Measurements from ENCODE around the gene TOR1A. TPM values are rescaled to one million over a fixed set of nuclear protein-coding genes. Genes with fewer than 3 reads are reported as not detected.

TOR1A gene
- total RNA-seq (2022; extraction: Qiagen RNA extraction; ENCODE audit: low read depth) = 58.4 to 64.6 TPM (median 64.3 TPM) in 5 replicates

GRCh38 chr9:129823935-129824601 is at the start of gene TOR1A:
Gene TOR1A (minus strand): TSS chr9:129824136. CDS start chr9:129824085, 51 bp downstream.

DNA sequence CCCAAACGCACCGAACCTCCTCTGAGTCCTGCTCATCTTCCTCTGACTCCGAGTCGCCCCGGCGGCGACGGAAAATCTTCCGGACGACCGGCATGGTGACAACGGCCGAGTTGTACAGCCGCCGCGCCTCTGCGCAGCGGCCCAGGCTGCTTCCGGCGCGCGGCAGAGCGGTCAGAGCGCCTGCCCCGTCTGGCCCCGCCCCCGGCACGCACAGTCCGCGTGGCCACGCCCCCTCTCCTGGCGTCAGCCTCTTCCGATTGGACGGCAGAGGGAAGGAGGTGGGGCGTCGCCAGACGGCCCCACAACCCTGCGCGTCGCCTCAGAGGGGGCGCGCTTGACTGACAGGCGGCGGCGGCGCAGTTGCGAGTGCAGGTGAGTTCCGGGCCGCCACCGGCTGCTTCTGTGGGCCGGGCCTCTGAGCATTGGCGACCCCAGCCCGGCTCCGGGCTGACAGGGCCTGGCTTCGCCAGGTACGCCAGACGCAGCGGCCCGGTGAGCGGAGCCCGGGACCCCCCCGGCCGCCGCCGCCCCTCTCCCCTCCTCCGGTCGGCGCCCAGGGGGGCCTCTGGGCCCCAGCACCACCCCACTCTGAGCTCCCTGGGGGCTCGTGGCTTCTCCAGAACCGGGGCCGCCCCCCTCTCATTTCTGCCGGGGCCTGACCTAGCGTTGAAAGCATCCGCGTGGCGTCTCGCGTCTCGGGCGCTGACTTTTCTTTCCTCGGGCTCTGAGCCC is 11.4 kb upstream of the TOR1A start, which contains the start of the genes C9orf78 and USP20:
TSS of gene C9orf78 (minus strand) at position 148 of the 732 bp plus-strand sequence. CDS start at position 94, 54 bp downstream.
TSS of gene USP20 (plus strand) at position 331 of the 732 bp plus-strand sequence. CDS start 17,098 bp downstream, outside the sequence.

DNA sequence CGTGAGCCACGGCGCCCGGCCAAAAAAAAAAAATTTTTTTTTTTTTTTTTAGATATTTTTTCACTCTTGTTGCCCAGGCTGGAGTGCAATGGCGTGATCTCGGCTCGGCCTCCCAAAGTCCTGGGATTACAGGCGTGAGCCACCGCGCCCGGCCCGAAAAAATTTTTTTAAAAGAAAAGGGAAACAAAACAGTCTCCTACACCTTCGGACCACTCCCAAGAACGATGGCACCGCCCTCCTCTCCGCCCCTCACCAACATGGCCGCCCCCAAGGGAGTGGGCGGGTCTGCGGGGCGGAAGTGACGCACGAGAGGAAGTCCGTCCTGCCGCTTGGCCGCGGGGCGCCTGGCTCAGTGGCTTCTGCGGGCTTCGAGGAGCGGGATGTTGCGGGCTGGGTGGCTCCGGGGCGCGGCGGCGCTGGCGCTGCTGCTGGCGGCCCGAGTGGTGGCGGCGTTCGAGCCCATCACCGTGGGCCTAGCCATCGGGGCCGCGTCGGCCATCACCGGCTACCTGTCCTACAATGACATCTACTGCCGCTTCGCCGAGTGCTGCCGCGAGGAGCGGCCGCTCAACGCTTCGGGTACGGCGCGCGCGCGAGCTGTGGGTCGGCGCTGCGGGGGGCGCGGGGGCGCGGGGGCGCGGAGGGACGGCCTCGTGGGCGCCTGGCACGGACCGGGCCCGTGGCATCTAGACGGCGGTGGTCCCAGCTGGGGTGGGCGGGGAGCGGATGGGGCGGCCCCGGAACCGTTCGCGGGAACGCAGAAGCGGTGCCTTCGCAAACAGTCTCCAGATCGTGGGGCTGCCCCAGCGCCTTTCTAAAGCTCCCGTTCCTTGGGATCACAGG is 20.9 kb downstream of the TOR1A start, which contains the start of gene TOR1B:
TSS of gene TOR1B (plus strand) at position 352 of the 843 bp plus-strand sequence. CDS start at position 381, 29 bp downstream.

Other genes with a start within 250 kb of the TOR1A start
- gene C9orf50, start 203.0 kb downstream of the TOR1A start, total RNA-seq (2022; extraction: Qiagen RNA extraction; ENCODE audit: low read depth) = not detected in 5 replicates
- 89.4 to 107 TPM (median 97.7 TPM) in 5 replicates for gene NTMT1, start 198.0 kb downstream of the TOR1A start, total RNA-seq (2022; extraction: Qiagen RNA extraction; ENCODE audit: low read depth)
- 20.1 to 24.8 TPM (median 24.1 TPM) in 5 replicates for gene ASB6, start 182.0 kb downstream of the TOR1A start, total RNA-seq (2022; extraction: Qiagen RNA extraction; ENCODE audit: low read depth)
- gene PRRX2, start 158.5 kb downstream of the TOR1A start, total RNA-seq (2022; extraction: Qiagen RNA extraction; ENCODE audit: low read depth) = 2.8 to 7.2 TPM (median 6.5 TPM) in 5 replicates
- gene PTGES, start 71.1 kb downstream of the TOR1A start, total RNA-seq (2022; extraction: Qiagen RNA extraction; ENCODE audit: low read depth) = 91.2 to 108 TPM (median 93.1 TPM) in 5 replicates
- gene TOR1B, start 21.0 kb downstream of the TOR1A start, total RNA-seq (2022; extraction: Qiagen RNA extraction; ENCODE audit: low read depth) = 21.0 to 27.8 TPM (median 26.4 TPM) in 5 replicates
- 49.0 to 57.3 TPM (median 49.9 TPM) in 5 replicates for gene C9orf78, start 11.1 kb upstream of the TOR1A start, total RNA-seq (2022; extraction: Qiagen RNA extraction; ENCODE audit: low read depth)
- gene USP20, start 11.3 kb upstream of the TOR1A start, total RNA-seq (2022; extraction: Qiagen RNA extraction; ENCODE audit: low read depth) = 5.9 to 6.4 TPM (median 6.1 TPM) in 5 replicates
- gene FNBP1, start 219.1 kb upstream of the TOR1A start, total RNA-seq (2022; extraction: Qiagen RNA extraction; ENCODE audit: low read depth) = 13.9 to 16.2 TPM (median 15.2 TPM) in 5 replicates
- 23.8 to 30.2 TPM (median 28.7 TPM) in 5 replicates for gene GPR107, start 229.8 kb upstream of the TOR1A start, total RNA-seq (2022; extraction: Qiagen RNA extraction; ENCODE audit: low read depth)